ENCODE measurements around the gene NYAP1.

- TF ChIP-seq CTCF (conservative IDR thresholded peaks at IDR 0.05 in 1 of 2, IDR thresholded peaks at IDR 0.05 in 1 of 2; ENCODE audit: extremely low read depth in 1 of 2, insufficient read depth in 1 of 2, low read depth in 1 of 2, low read length in 2 of 2) (no peak), EZH2 (IDR thresholded peaks at IDR 0.05; ENCODE audit: borderline replicate concordance, low read length) (no peak)
Observed at GRCh38 chr7:100478958-100479660, 4.6 kb upstream of the NYAP1 start, which contains the start of gene TSC22D4.

Data from mammary epithelial cell (primary cell).